Testis (tissue), 2 donors: ENCODE results near the gene SLC52A3.

ENCODE experiments used
- POLR2A ChIP-seq: fragments of 450-650 bp; IDR thresholded peaks from one replicate; pipeline ENCODE4 v1.6.1; 2017; ENCODE audit warnings: antibody characterized with exemption, mild to moderate bottlenecking, moderate library complexity
- TF ChIP-seq, protein P1 (sequence below), 3 experiments: fragments of 450-650 bp in 2 of 3; fragments of 200-600 bp in 1 of 3; sonication (generic) in 1 of 3; IDR thresholded peaks; one replicate each; pipeline ENCODE4 v1.5.1; 2016 to 2019; ENCODE audit warnings: antibody characterized with exemption in 3 of 3, mild to moderate bottlenecking in 2 of 3, moderate library complexity in 1 of 3

- TF ChIP-seq, protein P1, sequence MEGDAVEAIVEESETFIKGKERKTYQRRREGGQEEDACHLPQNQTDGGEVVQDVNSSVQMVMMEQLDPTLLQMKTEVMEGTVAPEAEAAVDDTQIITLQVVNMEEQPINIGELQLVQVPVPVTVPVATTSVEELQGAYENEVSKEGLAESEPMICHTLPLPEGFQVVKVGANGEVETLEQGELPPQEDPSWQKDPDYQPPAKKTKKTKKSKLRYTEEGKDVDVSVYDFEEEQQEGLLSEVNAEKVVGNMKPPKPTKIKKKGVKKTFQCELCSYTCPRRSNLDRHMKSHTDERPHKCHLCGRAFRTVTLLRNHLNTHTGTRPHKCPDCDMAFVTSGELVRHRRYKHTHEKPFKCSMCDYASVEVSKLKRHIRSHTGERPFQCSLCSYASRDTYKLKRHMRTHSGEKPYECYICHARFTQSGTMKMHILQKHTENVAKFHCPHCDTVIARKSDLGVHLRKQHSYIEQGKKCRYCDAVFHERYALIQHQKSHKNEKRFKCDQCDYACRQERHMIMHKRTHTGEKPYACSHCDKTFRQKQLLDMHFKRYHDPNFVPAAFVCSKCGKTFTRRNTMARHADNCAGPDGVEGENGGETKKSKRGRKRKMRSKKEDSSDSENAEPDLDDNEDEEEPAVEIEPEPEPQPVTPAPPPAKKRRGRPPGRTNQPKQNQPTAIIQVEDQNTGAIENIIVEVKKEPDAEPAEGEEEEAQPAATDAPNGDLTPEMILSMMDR (IDR thresholded peaks at IDR 0.05), result no peak
- no peak for TF ChIP-seq POLR2A
These were observed 37.4 kb upstream of the SLC52A3 start for GRCh38 chr20:805713-806112.
